Neural crest cell (in vitro differentiated cells): ENCODE measurements around the gene DPH7. TPM values are rescaled to one million over a fixed set of nuclear protein-coding genes. Genes with fewer than 3 reads are reported as not detected.
"Not testable (repeated sequence)": the region's sequence is repeated elsewhere in the genome, so short reads cannot be mapped to it uniquely, and the experiment has no call there.

Experiments
- DNase-seq: peaks from one replicate; pipeline ENCODE4 v3.0.0; 2021; ENCODE audit warnings: low read depth, mixed read lengths, low spot score
- H3K27ac Mint-ChIP-seq: one replicate; pipeline ENCODE4 v1.8.0; 2021; ENCODE audit warnings: mild to moderate bottlenecking, mixed read lengths; ENCODE audit not compliant: unreplicated experiment
- H3K27me3 Mint-ChIP-seq: 2 replicates; pipeline ENCODE4 v1.8.0; 2021; ENCODE audit warnings: low read depth, mild to moderate bottlenecking, mixed read lengths
- H3K36me3 Mint-ChIP-seq: 2 replicates; pipeline ENCODE4 v1.8.0; 2021; ENCODE audit warnings: low read depth, mild to moderate bottlenecking, mixed read lengths
- H3K4me1 Mint-ChIP-seq: 2 replicates; pipeline ENCODE4 v1.8.0; 2021; ENCODE audit warnings: mixed read lengths
- H3K4me3 Mint-ChIP-seq: one replicate; pipeline ENCODE4 v1.8.0; 2021; ENCODE audit warnings: mild to moderate bottlenecking, mixed read lengths
- H3K9me3 Mint-ChIP-seq: 2 replicates; pipeline ENCODE4 v1.8.0; 2021; ENCODE audit warnings: mixed read lengths
- total RNA-seq: library from RNA; stranded (reverse); gene quantifications from 2 replicates; pipeline ENCODE4 v1.2.1, GENCODE V29; 2021
- TF ChIP-seq, protein P1 (sequence below): fragments of 200-600 bp; sonication (generic); conservative IDR thresholded peaks from 2 replicates; pipeline ENCODE4 v1.5.0; 2021; ENCODE audit warnings: antibody characterized with exemption, mild to moderate bottlenecking

The DPH7 gene
- total RNA-seq, 1 donor from 2014 or later = 63.0 TPM

DNA sequence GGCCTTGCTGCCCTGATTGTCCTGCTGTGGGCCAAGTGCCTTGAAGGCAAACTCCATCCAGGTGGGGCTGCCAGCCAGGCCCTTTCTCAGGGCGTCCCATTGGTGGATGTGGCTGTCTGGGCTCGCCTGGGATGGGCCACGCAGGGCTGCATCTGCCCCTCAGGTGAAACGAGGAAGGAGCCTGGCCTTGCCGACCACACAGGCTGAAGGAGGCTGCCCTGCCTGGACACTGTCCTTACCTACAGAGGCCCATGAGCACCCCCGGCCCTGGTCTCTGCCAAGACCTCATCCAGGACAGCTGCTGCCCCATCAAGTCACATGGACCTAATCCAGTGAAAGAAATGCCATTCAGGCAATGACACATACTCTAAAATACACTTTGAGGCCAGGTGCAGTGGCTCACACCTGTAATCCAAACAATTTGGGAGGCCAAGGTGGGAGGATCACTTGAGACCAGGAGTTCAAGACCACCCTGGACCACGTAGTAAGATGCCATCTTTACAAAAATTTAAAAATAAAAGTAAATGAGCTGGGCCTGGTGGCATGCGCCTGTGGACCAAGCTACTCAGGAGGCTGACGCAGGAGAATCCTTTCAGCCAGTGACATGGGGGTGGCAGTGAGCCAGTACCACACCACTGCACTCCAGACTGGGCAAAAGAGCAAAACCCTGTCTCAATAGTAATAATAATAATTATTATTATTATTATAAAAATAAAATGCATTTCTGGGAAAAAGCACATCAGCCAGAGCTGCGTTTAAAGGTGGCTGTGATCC, 62.4 kb downstream of the DPH7 start:
- H3K4me3 Mint-ChIP-seq = no peak overlapping the region
- no peaks in the 10 kb centered on the region for H3K27me3 Mint-ChIP-seq
- no peaks in the 10 kb centered on the region for H3K9me3 Mint-ChIP-seq
- no peak overlapping the region for H3K27ac Mint-ChIP-seq
- no peak for DNase-seq
- H3K4me1 Mint-ChIP-seq = no peaks in the 10 kb centered on the region
- TF ChIP-seq, protein P1, sequence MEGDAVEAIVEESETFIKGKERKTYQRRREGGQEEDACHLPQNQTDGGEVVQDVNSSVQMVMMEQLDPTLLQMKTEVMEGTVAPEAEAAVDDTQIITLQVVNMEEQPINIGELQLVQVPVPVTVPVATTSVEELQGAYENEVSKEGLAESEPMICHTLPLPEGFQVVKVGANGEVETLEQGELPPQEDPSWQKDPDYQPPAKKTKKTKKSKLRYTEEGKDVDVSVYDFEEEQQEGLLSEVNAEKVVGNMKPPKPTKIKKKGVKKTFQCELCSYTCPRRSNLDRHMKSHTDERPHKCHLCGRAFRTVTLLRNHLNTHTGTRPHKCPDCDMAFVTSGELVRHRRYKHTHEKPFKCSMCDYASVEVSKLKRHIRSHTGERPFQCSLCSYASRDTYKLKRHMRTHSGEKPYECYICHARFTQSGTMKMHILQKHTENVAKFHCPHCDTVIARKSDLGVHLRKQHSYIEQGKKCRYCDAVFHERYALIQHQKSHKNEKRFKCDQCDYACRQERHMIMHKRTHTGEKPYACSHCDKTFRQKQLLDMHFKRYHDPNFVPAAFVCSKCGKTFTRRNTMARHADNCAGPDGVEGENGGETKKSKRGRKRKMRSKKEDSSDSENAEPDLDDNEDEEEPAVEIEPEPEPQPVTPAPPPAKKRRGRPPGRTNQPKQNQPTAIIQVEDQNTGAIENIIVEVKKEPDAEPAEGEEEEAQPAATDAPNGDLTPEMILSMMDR = no peak
- H3K36me3 Mint-ChIP-seq = no peaks in the 10 kb centered on the region

DNA sequence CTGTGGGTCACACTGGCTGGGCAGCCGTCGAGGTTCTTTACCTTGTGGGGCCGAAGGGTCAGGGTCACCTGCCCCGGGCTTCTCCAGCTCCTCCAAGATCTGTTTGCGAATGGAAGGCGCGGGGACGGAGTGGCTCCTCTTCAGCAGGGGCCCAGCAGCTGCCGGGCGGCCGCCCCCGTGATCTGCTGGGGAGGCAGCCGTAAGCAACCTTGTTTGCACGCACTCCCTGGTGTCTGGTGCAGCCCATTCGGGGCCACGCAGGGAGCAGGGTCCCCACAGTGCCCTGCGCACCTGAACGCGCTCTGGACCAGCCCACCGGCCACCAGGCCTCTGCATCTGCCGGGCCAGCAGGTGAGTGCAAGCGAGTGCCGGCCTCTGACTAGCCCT, 63.4 kb downstream of the DPH7 start:
- Mint-ChIP-seq H3K4me1 (no peaks in the 10 kb centered on the region), H3K27ac (no peak overlapping the region), H3K36me3 (no peaks in the 10 kb centered on the region), H3K9me3 (no peaks in the 10 kb centered on the region), H3K27me3 (no peaks in the 10 kb centered on the region), H3K4me3 (no peak overlapping the region)
- DNase-seq = no peak
- TF ChIP-seq, protein P1 = no peak

DNA sequence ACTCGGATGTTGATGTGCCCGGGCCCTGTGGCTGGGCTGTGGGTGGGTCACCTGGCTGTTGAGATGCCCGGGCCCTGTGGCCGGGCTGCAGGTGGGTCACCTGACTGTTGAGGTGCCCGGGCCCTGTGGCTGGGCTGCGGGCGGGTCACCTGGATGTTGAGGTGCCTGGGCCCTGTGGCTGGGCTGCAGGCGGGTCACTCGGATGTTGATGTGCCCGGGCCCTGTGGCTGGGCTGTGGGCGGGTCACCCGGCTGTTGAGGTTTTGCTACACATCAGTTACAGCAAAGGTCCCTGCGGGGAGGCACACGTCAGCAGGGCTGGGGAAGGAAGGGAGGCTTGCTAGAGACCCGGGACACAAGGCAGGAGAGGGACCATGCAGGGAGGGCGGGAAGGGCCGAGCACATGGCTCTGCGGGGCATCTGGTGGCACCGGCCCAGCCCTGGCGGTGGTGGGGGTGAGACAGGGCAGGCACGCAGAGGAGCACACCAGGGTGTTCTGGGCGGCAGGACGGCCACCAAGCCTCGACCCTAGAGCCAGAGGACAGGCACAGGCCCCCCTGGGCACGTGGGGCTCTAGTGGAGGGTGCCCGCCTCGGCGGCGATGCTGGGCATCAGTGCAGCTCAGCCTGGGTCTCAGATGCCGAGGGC, 63.9 kb downstream of the DPH7 start:
- Mint-ChIP-seq H3K4me1 (no peaks in the 10 kb centered on the region), H3K4me3 (no peak overlapping the region), H3K27ac (no peak overlapping the region), H3K27me3 (no peaks in the 10 kb centered on the region), H3K36me3 (no peaks in the 10 kb centered on the region), H3K9me3 (no peaks in the 10 kb centered on the region)
- no peak for DNase-seq
- TF ChIP-seq, protein P1 = no peak

DNA sequence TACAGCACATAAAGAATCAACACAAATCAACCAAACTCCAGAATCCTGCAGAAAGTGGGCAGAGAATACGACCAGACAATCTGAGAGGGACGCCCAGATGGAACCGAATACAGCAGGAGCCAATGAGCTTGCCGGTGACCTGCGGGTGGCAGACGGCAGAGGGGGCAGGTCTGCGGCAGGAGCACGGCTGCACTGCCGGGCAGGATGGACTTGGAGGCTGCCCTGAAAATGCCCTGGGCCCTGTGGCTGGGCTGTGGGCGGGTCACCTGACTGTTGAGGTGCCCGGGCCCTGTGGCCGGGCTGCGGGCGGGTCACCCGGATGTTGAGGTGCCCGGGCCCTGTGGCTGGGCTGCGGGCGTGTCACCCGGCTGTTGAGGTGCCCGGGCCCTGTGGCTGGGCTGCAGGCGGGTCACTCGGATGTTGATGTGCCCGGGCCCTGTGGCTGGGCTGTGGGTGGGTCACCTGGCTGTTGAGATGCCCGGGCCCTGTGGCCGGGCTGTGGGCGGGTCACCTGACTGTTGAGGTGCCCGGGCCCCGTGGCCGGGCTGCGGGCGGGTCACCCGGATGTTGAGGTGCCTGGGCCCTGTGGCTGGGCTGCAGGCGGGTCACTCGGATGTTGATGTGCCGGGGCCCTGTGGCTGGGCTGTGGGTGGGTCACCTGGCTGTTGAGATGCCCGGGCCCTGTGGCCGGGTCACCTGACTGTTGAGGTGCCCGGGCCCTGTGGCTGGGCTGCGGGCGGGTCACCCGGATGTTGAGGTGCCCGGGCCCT, 64.7 kb downstream of the DPH7 start:
- H3K36me3 Mint-ChIP-seq, H3K27me3 Mint-ChIP-seq, H3K4me1 Mint-ChIP-seq, H3K9me3 Mint-ChIP-seq, H3K4me3 Mint-ChIP-seq, DNase-seq, H3K27ac Mint-ChIP-seq: not testable (repeated sequence)

DNA sequence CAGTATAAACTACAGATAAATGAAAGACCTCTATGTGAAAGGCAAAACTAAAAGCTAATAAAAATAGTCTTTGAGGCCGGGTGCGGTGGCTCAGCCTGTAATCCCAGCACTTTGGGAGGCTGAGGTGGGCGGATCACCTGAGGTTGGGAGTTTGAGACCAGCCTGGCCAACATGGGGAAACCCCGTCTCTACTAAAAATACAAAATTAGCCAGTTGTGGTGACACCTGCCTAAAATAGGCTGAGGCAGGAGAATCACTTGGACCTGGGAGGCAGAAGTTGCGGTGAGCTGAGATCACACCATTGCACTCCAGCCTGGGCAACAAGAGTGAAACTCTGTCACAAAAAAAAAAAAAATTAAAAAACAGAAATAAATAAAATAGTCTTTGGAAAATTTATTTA, 65.6 kb downstream of the DPH7 start:
- H3K9me3 Mint-ChIP-seq, H3K27ac Mint-ChIP-seq, H3K4me1 Mint-ChIP-seq, H3K36me3 Mint-ChIP-seq, H3K4me3 Mint-ChIP-seq, DNase-seq, H3K27me3 Mint-ChIP-seq: not testable (repeated sequence)

DNA sequence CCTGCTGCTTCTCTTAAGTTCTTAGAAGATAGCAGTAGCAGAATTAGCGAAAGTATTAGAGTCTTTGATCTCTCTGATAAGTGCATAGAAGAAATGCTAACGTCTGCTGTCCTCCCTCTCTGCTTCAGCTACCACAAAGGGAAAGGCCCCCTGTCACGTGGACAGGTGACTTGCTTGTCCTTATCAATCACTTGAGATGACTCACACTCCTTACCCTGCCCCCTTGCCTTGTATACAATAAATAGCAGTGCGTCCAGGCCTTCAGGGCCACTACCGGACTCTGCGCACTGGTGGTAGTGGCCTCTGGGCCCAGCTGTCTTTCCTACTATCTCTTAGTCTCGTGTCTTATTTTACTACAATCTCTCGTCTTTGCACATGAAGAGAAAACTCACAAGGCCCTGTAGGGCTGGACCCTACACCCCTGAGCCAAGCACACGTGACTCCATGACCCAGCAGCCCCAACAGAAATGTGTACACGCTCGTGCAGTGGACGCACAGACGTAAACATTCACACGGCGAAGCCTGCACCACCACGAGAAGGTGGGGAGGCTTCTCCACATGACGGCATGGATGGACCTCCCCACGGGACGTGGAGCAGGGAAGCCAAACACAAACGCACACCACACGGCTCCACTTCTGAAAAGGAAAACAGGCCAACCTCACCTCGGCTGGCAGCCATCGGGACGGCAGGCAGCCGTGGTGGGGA, 66.8 kb downstream of the DPH7 start:
- H3K36me3 Mint-ChIP-seq = peaks cover 5% of the 10 kb centered on the region
- no peak overlapping the region for H3K4me3 Mint-ChIP-seq
- H3K9me3 Mint-ChIP-seq = peaks cover 4% of the 10 kb centered on the region
- TF ChIP-seq, protein P1 = no peak
- H3K4me1 Mint-ChIP-seq = no peaks in the 10 kb centered on the region
- peak overlapping the region; percentile 78 for H3K27ac Mint-ChIP-seq
- no peak for DNase-seq
- H3K27me3 Mint-ChIP-seq = no peaks in the 10 kb centered on the region

DNA sequence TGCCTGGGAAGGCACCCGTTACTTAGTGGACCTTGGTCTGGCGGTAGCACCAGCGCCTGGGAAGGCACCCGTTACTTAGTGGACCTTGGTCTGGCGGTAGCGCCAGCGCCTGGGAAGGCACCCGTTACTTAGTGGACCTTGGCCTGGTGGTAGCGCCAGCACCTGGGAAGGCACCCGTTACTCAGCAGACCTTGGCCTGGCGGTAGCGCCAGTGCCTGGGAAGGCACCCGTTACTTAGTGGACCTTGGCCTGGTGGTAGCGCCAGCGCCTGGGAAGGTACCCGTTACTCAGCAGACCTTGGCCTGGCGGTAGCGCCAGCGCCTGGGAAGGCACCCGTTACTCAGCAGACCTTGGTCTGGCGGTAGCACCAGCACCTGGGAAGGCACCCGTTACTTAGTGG, 67.6 kb downstream of the DPH7 start:
- H3K9me3 Mint-ChIP-seq = not testable (repeated sequence)

More for the DNA sequence above, 67.6 kb downstream of the DPH7 start:
- H3K36me3 Mint-ChIP-seq, H3K27me3 Mint-ChIP-seq, H3K4me1 Mint-ChIP-seq, H3K27ac Mint-ChIP-seq, H3K4me3 Mint-ChIP-seq, DNase-seq: not testable (repeated sequence)
